ENCODE results near the gene SREBF1. TPM values are rescaled to one million over a fixed set of nuclear protein-coding genes. Genes with fewer than 3 reads are reported as not detected.

Gene SREBF1
- total RNA-seq, 2 donors from 2014 or later: 29.3 to 62.7 TPM

DNA sequence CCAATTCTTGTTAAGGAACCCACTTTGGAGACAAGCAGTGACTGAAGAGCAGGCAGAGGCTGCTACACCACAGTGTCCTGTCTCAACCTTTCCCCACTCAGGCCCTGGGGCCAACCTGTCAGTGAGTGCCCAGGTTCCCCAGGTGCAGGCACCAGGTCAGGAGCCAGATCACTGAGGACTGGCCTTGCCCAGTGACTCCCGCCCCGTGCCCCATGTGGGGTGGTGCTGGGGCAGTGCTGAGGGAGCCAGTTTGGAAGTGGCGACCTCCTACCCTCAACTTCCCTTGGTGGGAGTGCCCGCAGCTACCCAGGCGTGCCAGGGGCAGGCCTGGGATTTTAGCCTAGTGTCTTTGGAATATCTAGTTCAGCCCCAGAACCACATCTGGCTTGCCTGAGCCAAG lies 29.3 kb downstream of the SREBF1 start:
- DNase-seq (ENCODE audit: low spot score): no peak
- intact Hi-C loops (cut with DNase I): loop anchor here in 1 of 2 donors (5.0 kb wide), 1 partner anchor 120 kb away; no protein-coding TSS in a partner anchor

DNA sequence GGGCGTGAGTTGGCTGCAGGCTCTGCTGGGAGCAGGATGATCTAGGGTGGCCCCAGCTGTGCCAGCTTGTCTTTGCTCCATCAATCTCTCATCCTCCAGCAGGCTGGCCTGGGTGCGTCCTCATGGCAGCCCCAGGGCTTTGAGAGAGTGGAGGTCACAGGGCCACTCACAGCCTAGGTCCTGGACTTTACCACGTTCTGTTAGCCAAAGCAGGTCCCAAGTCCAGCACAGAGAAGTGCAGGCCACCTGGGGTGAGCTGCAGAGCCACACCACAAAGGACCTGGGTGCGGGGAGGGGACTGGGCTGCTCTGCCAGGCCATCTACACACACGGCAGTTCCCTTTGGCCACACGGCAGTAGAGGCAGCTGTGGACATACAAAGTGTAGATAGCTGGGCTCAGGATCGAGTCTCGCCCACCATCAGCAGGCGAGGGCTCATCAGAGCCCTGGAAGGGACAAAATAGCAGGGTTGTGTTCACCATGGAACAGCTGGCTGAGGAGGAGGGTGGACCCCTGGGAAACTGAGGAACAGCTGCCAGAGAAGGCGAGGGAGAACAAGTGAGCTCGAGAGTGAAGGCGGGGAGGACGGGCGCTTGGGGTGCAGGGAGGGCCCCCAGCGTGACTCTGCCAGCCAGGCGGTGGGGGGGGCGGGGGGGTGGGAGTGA lies 30.0 kb downstream of the SREBF1 start:
- intact Hi-C loops (cut with DNase I): loop anchor here in 1 of 2 donors (5.0 kb wide), 1 partner anchor 119 kb away; no protein-coding TSS in a partner anchor

DNA sequence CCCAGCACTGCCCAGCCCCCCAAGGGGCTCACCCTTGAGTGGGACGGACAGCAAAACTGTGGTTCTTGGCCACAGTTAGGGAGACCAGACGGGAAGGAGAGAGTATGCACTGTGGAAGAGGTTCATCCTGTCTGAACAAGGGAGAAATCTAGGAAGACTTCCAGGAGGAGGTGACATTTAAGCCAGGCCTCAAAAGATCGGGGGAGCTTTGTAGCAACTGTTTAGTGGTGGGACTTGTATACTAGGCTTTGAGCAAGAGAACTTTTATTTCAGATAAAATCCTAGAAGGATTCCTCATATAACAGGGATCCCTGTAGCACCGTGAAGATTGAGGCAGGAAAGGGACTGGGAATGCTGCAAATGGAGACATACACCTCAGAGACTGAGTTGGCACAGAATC lies 30.8 kb downstream of the SREBF1 start:
- intact Hi-C loops (cut with DNase I): loop anchor here in 1 of 2 donors (5.0 kb wide), 1 partner anchor 119 kb away; no protein-coding TSS in a partner anchor
- no peak for DNase-seq (ENCODE audit: low spot score)

More for the DNA sequence above, 30.0 kb downstream of the SREBF1 start:
- no peak for DNase-seq (ENCODE audit: low spot score)

DNA sequence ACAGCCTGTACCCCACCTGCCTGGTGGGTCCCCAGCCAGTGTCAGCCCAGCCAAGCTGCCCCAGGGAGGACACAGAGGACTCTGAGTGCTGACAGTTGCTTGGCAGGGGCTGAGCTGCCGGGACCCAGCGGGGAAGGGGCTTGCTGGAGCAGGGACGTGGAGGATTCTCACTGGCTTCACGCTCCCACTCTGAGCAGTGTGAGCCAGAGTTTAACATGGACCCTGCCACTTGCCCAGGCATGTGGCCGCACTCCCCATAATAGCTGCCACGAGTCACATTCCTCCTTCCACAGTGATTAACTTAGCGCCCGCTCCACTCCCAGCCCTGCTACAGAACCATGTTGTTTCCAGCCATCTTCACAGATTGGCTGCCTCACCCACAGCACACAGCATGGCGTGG lies 31.2 kb downstream of the SREBF1 start:
- DNase-seq (ENCODE audit: low spot score): no peak
- intact Hi-C loops (cut with DNase I): loop anchor here in 1 of 2 donors (5.0 kb wide), 1 partner anchor 118 kb away; no protein-coding TSS in a partner anchor

DNA sequence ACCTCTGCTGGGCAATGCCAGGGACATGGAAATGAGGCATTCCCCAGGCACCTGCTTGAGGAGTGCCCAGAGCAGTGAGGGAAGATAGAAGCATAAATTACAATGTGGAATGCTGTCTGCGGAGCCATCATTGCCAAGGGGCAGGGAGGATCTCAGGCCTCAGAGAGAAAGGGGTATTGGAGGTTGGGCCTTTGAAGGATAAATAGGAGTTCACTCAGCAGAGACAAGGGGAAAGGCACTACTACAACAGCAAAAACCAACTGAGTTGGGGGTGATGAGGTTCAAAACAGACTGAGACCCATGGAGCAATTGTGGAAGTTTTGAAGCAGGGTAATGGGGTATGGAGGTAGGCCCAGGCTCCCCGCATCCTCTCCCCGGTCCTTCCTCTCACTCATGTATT lies 32.8 kb downstream of the SREBF1 start:
- intact Hi-C loops (cut with DNase I): no loop called here
- no peak for DNase-seq (ENCODE audit: low spot score)

DNA sequence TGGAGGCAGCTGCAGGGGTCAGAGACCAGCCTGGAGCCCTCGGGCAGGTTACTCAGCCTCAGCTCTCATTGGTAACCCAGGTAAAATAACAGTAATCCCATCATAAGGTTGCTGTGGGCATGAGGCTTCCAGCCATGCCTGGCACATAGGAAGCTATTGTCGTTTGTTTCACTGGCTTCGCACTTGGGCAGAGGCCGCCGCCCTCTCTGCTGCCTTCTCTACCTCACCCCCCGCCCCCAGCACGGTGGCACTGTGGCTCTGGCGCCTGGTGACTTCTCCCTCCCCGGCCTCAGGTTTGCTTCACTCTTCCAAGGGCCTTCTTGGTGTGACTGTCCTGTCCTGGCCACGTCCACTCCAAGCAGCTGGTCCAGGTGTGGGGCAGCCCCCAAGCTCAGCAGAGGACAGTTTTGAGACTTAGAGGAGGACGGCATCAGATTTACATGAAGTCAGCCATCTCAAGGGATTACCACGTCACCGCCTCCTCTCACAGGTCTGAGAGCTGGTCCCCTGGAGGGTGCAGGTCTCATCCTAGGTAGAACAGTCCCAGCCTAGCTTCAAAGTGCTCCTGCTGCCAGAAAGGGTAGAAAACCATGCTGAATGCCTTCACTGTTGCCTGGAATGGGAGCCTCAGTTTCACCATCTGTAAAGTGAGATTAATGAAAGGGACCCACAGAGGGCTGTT lies 34.8 kb downstream of the SREBF1 start:
- DNase-seq (ENCODE audit: low spot score): no peak
- intact Hi-C loops (cut with DNase I): no loop called here

DNA sequence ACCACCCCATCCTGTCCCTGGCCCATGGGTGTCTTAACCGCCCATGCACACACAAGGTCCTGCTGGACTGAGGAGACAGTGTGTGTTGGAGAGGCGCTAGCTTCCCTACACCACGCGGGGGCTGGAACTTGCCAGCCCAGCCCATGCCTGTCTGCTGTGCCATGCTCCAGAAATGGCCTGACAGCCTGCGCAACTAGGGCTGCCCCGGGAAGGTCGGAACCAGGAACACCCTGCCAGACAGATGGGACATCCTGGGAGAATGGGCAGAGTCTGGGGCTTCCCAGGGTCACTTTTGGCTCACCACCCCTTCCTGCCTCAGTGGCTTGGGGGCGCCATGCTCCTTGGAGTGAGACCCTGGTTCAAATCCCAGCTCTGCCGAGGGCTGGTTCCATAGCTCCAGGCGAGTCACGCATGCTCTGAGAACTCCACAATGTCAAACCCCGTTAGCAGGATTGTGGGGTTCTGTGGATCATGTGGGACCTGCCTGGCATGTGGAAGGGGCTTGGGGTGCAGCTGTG lies 36.2 kb downstream of the SREBF1 start:
- intact Hi-C loops (cut with DNase I): no loop called here
- DNase-seq (ENCODE audit: low spot score): no peak

DNA sequence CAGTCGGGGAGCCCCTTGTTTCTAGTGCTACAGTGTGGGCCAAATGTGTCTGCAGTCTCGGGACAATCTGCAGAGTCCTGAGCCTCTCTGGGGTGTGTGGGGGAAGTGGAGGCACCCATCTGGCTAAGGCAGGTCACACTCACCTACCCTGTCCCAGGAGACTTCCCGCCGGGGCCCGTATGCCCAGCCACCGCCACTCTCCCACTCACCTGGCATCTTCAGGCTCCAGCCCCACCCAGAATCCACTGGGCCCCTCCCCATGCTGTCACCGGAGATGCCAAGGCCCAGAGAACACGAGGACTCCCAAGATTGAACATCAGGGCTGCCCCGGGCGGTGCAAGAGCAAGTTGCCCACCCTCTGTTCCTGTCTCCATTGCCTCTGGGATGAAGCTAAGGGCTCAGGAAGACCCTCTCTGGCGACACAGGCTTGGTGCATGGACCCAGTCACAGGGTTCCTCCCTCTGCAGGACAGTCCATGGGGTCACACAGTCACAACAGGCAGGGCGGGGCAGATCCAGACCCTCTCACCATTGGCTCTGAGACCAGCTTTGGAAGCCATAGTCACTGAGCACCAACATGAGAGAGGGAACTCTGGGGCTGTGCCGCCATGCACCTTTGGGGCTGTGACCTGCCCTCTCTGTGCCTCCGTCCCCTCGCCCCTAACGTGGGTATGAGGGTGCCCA lies 38.1 kb downstream of the SREBF1 start:
- DNase-seq (ENCODE audit: low spot score): no peak
- intact Hi-C loops (cut with DNase I): no loop called here

DNA sequence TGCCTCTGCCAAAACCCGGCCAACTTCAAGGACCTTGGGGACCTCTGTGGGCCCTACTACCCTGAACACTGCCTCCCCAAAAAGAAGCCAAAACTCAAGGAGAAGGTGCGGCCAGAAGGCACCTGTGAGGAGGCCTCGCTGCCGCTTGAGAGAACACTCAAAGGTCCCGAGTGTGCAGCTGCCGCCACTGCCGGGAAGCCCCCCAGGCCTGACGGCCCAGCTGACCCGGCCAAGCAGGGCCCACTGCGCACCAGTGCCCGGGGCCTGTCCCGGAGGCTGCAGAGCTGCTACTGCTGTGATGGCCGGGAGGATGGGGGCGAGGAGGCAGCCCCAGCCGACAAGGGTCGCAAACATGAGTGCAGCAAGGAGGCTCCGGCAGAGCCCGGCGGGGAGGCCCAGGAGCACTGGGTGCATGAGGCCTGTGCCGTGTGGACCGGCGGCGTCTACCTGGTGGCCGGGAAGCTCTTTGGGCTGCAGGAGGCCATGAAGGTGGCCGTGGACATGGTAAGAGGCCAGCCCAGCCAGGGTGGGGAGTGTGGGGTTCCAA lies 38.7 kb downstream of the SREBF1 start:
- intact Hi-C loops (cut with DNase I): no loop called here
- no peak for DNase-seq (ENCODE audit: low spot score)

DNA sequence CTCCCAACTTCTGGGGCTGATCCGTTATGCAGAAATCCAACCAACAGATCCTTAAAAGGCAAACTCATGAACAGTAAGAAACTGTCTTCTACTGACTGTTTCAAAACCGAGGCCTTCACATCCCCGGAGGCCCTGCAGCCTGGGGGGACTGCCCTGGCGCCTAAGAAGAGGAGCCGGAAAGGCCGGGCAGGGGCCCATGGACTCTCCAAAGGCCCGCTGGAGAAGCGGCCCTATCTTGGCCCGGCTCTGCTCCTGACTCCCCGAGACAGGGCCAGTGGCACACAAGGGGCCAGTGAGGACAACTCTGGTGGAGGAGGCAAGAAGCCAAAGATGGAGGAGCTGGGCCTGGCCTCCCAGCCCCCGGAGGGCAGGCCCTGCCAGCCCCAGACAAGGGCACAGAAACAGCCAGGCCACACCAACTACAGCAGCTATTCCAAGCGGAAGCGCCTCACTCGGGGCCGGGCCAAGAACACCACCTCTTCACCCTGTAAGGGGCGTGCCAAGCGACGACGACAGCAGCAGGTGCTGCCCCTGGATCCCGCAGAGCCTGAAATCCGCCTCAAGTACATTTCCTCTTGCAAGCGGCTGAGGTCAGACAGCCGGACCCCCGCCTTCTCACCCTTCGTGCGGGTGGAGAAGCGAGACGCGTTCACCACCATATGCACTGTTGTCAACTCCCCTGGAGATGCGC lies 39.5 kb downstream of the SREBF1 start:
- intact Hi-C loops (cut with DNase I): no loop called here
- DNase-seq (ENCODE audit: low spot score): no peak

DNA sequence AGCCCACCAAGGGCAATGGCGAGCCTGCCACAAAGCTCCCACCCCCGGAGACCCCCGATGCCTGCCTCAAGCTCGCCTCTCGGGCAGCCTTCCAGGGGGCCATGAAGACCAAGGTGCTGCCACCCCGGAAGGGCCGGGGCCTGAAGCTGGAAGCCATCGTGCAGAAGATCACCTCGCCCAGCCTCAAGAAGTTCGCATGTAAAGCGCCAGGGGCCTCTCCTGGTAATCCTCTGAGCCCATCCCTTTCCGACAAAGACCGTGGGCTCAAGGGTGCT lies 40.1 kb downstream of the SREBF1 start:
- DNase-seq (ENCODE audit: low spot score): no peak
- intact Hi-C loops (cut with DNase I): no loop called here

DNA sequence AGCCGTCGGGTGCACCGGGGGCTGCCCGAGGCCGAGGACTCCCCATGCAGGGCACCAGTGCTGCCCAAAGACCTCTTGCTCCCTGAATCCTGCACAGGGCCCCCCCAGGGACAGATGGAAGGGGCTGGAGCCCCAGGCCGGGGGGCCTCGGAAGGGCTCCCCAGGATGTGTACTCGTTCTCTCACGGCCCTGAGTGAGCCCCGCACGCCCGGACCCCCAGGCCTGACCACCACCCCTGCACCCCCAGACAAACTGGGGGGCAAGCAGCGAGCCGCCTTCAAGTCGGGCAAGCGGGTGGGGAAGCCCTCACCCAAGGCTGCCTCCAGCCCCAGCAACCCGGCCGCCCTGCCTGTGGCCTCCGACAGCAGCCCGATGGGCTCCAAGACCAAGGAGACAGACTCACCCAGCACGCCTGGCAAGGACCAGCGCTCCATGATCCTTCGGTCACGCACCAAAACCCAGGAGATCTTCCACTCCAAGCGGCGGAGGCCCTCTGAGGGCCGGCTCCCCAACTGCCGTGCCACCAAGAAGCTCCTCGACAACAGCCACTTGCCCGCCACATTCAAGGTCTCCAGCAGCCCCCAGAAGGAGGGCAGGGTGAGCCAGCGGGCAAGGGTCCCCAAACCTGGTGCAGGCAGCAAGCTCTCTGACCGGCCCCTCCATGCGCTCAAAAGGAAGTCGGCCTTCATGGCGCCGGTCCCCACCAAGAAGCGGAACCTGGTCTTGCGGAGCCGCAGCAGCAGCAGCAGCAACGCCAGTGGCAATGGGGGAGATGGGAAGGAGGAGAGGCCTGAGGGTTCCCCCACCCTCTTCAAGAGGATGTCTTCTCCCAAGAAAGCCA lies 40.6 kb downstream of the SREBF1 start:
- DNase-seq (ENCODE audit: low spot score): no peak
- intact Hi-C loops (cut with DNase I): no loop called here

DNA sequence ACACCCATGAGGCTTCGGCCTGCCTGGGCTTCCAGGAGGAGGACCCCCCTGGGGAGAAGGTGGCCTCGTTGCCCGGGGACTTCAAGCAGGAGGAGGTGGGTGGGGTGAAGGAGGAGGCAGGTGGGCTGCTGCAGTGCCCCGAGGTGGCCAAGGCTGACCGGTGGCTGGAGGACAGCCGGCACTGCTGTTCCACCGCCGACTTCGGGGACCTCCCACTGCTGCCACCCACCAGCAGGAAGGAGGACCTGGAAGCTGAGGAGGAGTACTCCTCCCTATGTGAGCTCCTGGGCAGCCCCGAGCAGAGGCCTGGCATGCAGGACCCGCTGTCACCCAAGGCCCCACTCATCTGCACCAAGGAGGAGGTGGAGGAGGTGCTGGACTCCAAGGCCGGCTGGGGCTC lies 41.5 kb downstream of the SREBF1 start:
- no peak for DNase-seq (ENCODE audit: low spot score)
- intact Hi-C loops (cut with DNase I): no loop called here

DNA sequence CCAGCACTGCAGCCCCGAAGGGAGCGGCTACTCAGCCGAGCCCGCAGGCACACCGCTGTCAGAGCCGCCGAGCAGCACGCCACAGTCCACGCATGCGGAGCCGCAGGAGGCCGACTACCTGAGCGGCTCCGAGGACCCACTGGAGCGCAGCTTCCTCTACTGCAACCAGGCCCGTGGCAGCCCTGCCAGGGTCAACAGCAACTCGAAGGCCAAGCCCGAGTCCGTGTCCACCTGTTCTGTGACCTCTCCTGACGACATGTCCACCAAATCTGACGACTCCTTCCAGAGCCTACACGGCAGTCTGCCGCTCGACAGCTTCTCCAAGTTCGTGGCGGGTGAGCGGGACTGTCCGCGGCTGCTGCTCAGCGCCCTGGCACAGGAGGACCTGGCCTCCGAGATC lies 42.4 kb downstream of the SREBF1 start:
- intact Hi-C loops (cut with DNase I): no loop called here
- DNase-seq (ENCODE audit: low spot score): no peak

DNA sequence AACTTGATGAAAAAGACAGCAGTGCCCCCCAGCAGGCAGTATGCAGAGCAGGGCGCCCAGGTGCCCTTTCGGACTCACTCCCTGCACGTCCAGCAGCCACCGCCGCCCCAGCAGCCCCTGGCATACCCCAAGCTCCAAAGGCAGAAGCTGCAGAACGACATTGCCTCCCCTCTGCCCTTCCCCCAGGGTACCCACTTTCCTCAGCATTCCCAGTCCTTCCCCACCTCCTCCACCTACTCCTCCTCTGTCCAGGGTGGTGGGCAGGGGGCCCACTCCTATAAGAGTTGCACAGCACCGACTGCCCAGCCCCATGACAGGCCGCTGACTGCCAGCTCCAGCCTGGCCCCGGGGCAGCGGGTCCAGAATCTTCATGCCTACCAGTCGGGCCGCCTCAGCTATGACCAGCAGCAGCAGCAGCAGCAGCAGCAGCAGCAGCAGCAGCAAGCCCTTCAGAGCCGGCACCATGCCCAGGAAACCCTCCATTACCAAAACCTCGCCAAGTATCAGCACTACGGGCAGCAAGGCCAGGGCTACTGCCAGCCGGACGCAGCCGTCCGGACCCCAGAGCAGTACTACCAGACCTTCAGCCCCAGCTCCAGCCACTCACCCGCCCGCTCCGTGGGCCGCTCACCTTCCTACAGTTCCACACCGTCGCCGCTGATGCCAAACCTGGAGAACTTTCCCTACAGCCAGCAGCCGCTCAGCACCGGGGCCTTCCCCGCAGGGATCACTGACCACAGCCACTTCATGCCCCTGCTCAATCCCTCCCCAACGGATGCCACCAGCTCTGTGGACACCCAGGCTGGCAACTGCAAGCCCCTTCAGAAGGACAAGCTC lies 43.2 kb downstream of the SREBF1 start:
- intact Hi-C loops (cut with DNase I): no loop called here
- no peak for DNase-seq (ENCODE audit: low spot score)

DNA sequence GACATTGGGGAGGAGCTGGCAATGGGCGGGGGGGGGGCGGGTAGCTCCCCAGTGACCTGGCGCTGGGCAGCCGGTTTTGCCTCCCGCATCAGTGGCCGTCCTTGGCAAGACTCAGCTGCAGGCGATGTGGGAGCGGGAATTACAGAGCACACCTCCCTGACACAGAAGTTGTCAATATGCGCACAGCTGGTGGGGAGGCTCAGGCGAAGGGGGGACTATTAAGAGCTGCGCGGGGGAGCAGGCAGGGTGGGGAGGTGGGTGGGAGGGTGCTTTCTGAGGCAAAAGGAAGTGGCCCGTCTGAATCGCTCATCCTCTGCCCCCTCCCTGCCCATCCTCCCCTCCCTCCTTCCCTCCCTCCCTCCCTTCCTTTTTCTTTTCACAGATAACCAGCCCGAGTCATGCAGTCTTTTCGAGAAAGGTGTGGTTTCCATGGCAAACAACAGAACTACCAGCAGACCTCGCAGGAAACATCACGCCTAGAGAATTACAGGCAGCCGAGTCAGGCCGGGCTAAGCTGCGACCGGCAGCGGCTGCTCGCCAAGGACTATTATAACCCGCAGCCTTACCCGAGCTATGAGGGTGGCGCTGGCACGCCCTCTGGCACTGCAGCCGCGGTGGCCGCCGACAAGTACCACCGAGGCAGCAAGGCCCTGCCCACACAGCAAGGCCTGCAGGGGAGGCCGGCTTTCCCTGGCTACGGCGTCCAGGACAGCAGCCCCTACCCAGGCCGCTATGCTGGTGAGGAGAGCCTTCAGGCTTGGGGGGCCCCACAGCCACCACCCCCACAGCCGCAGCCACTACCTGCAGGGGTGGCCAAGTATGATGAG lies 44.0 kb downstream of the SREBF1 start:
- no peak for DNase-seq (ENCODE audit: low spot score)
- intact Hi-C loops (cut with DNase I): no loop called here

DNA sequence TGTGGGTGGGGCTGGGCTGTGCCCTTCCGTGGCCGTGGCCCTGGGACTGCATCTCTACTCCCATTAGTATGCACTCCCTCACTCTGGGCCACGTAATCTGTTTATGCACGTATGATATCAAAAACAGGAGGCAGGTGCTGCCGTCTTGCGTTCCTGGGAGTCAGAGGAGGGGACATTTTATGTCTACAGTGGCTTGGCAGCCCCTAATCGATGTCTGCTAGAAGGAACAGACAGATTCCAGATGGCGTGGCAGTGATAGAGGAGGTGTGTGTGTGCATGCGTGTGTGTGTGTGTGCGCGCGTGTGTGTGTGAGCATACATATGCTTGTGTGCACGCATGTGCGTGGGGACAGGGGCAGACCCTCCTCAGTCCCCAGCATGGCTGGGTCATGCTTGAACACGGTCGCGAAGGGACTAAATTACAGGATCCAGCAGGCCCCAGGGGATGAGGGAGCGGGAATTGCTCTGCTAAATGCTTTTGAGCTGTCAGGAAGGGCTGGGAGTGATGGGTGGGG lies 44.7 kb downstream of the SREBF1 start:
- intact Hi-C loops (cut with DNase I): no loop called here
- no peak for DNase-seq (ENCODE audit: low spot score)
